HG02759 (cell line): ENCODE results near the gene ATP4B.

Experiments
- ATAC-seq: cut with Tn5 transposase; IDR thresholded peaks from one replicate; pipeline ENCODE4 v1.9.1; 2021; ENCODE audit warnings: mild to moderate bottlenecking, moderate library complexity; ENCODE audit not compliant: unreplicated experiment

ATP4B gene

GRCh38 chr13:113657851-113658741, at the start of gene ATP4B:
TSS of gene ATP4B (minus strand) at chr13:113658198. CDS start at chr13:113658144, 54 bp downstream.
- no peak for ATAC-seq

DNA sequence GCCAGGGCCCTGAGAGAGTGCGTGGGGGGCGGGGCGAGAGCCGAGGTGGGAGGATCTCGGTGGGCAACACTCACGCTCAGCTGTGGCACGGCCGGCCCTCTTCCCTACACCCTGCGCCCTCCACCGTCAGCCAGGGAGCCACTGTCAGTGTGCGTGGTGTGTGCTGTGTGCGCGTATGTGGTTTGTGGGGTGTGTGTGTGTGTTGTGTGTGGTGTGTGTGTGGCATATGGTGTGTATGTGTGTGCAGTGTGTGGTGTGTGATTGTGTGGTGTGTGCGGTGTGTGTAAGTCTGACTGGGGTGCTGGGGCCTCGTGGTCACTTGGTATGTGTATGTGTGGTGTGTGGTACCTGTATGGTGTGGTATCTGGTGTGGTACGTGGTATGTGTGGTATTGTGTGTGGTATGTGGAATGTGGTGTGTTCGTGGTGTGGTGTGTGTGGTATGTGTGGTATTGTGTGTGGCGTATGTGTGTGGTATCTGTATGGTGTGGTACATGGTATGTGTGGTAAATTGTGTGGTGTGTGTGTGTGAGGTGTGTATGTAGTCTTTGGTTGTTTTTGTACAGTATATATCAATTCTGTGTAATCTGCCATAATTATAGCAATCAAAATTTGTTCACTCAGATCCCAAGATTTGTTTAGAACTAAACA, 14.1 kb upstream of the ATP4B start:
- no peak for ATAC-seq

DNA sequence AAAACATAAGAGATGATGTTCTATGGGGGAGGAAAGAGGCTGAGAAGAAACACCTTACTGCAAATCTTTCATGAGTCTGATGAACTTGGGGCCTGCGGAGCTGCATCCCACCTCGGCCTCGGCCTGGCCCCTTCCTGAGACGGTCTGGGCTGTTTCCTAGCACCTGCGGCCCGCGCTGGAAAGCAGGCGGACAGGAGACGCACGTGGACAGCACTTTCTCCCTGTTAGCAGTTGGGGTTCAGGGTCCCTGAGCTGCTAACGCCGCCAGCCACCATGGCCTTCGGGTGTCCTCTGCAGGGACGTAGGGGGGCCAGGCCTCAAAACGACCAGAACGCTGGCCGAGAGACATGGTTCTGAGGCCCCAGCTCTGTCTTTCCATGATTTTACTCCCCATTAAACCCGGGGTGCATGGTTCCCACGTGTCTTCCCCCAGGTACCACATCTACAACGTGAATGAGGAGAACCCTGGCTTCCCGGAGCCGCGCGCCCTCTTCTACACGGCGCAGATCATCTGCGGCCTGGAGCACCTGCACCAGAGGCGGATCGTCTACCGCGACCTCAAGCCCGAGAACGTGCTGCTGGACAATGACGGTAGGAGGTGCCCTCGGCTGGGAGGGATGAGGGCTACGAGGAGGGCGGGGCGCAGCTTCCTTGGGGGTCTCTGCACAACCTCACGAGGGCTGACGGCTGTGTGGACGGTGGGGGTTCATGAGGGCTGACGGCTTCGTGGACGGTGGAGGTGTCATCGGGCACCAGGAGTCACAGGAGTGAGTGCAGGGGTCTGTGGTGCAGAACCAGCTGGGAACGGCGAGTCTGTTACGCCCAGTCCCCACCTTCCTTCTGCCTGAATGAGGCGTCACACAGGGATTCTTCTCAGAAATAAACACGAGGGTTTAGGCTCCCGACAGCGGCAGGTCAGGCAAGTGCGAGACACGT, 13.3 kb upstream of the ATP4B start:
- no peak for ATAC-seq

DNA sequence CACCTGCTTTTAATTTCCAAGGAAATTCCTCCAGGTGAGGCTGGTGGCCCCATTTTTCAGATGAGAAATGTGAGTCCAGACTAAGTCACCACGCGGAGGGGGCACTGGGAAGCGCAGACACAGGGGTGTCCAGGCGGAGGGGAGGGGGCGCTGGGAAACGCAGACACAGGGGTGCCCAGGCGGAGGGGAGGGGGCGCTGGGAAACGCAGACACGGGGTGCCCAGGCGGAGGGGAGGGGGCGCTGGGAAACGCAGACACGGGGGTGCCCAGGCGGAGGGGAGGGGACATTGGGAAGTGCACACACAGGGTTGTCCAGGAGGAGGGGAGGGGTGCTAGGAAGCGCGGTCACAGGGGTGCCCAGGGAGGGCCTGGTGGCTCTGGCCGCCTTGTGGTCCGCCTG, 12.5 kb upstream of the ATP4B start:
- ATAC-seq = no peak

GRCh38 chr13:113669755-113670341, 11.8 kb upstream of the ATP4B start:
- no peak for ATAC-seq

DNA sequence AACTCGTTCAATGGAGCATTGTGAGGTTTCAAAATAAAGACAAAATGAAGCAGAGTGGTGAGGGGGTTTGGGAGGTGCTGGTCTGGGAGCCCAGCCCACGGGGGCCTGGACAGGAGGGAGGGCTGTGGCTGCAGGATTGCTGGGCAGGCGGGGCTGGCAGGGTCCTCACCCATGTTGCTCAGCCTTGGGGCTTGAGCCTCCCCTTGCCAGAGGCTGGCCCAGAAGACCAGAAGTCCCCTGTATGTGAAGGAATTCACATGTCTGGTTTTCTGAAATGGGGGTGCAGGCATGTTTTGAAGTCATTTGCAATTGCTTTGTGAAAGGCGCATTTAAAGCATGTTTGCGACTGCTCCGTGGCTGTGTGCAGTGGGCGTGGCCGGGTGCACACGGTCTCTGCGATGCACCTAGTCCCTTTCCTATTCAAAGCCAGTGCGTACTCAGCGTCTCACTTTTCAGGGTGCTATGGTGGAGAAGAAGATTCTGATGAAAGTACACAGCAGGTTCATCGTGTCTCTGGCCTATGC, 11.3 kb upstream of the ATP4B start:
- ATAC-seq = no peak

GRCh38 chr13:113668491-113668971, 10.5 kb upstream of the ATP4B start:
- ATAC-seq = no peak

DNA sequence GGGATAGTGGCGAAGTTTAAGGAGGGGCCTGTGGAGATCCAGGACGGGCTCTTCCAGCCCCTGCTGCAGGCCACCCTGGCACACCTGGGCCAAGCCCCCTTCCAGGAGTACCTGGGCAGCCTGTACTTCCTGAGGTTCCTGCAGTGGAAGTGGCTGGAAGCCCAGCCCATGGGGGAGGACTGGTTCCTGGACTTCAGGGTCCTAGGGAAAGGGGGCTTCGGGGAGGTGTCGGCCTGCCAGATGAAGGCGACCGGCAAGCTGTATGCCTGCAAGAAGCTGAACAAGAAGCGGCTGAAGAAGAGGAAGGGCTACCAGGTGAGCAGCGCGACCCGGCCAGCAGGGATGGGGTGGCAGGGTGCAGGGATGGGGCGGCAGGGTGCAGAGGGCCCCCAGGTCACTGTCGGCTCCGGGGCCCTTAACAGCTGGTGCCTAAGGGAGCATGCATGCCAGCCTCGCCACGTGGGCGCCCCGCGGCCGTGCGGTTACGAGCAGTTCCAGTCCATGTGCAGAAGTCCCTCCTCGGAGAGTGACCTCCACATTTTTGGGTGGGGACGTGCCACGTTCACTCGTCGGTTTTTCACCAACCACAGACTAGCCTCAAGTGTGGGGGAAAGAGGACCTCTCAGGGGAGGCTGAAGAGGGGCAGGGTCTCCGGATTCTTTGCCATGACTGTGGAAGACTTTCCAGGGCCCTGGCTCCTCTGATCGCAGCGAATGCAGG, 9.9 kb upstream of the ATP4B start:
- no peak for ATAC-seq

- no peak for ATAC-seq
Observed at GRCh38 chr13:113666951-113667701, 9.1 kb upstream of the ATP4B start, which contains the start of gene GRK1. TSS of gene GRK1 (plus strand) at chr13:113667219. CDS start at chr13:113667387, 168 bp downstream.

- ATAC-seq = no peak
Observed at GRCh38 chr13:113666329-113666670, 8.3 kb upstream of the ATP4B start.

DNA sequence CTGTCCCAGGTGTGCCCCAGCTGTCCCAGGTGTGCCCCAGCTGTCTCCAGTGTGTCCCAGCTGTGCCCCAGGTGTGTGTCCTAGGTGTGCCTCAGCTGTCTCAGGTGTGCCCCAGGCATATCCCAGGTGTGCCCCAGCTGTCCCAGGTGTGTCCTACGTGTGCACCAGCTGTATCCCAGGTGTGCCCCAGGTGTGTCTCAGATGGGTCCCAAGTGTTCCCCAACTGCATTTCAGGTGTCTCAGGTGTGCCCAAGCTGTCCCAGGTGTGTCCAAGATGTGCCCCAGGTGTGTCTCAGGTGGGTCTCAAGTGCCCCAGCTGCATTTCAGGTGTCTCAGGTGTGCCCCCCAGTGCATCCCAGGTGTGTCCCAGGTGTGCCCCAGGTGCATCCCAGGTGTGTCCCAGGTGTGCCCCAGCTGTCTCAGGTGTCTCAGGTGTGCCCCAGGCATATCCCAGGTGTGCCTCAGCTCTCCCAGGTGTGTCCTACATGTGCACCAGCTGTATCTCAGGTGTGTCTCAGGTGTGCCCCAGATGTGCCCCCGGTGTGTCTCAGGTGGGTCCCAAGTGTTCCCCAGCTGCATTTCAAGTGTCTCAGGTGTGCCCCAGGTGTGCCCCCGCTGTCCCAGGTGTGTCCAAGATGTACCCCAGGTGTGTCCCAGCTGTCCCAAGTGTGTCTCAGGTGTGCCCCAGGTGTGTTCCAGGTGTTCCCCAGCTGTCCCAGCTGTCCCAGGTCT, 7.8 kb upstream of the ATP4B start:
- no peak for ATAC-seq

- ATAC-seq = no peak
Observed at GRCh38 chr13:113664751-113665596, 7.0 kb upstream of the ATP4B start.

- ATAC-seq = no peak
Observed at GRCh38 chr13:113663934-113664333, 5.9 kb upstream of the ATP4B start.

DNA sequence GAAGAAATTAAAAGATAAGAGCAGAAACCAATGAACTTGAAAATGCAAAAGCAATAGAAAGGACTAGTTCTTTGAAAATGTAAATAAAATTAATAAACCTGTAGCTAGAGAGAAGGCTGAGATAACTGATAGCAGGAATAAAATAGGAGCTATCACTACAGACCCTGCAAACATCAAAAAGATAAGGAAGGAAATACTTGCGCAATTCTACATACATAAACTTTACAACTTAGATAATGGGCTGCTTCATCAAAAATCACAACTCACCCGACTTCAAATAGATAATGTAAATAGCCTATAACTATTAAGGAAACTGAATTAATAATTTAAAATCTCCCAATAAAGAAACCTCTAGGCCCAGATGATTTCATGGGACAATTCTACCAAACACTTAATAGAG, 3.5 kb upstream of the ATP4B start:
- no peak for ATAC-seq

DNA sequence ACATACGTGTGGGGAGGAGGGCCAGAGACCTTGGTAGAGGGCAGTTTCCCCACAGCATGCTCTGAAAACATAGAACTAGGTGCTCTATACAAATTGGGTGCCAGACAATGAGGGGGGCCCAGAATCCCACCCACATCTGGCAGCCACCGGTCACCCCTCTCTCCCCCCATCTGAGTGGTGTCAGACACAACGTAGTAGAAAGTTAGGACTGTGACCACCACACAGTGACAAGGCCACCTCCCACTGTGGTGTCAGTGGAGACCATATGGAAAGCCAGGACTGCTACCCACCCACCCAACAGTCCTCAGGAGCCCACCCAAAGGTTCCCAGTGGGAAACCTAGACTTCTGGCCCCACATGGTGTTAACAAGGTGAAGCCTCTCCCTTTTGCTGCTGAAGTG, 2.1 kb upstream of the ATP4B start:
- ATAC-seq = no peak

DNA sequence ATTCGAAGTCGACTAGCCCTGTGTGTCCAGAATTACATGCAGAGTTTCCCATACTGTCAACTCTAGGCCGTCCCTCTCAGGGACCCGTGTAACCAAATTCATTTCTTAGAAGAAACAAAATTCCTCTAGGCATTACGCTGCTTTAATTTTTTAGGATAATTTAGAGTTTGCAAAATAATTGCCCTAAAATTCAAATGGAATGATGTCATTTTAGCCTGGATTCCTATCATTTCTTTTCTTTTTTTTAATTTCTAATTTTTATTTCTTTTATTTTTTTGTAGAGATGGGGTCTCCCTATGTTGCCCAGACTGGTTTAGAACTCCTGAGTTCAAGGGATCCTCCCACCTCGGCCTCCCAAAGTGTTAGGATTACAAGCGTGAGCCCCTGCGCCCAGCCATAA, 1.3 kb upstream of the ATP4B start:
- no peak for ATAC-seq

DNA sequence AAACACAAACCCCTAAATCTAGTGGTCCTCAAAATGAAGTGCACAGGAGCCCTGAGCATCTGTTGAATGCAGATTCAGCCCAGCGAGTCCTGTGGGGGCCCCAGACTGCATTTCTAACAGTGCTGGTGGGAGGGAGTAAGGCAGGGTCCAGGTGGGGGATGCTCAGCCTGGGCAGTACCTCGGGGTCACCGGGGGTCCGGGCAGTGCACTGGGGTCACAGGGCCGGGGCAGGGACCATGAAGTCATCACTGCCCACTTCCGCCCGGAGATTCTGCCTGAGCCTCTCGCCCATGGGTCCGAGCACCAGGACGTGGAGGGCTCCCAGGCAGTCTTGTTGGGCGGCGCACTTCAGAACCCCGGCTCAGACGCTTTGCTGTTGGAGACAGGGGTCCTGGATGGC, 838 bp upstream of the ATP4B start:
- ATAC-seq = no peak
